Adrenal gland (tissue), 5 donors: ENCODE results near the gene SLC47A1.

Source experiments
- CTCF ChIP-seq, 6 experiments: fragments of 450-650 bp in 4 of 6; fragments of 200-600 bp in 2 of 6; sonication (generic) in 1 of 6; IDR thresholded peaks; 1 replicate in 5 of 6; 2 replicates in 1 of 6; pipeline versions ENCODE4 v1.5.1 to v1.8.0; 2016 to 2021; ENCODE audit warnings: antibody characterized with exemption in 6 of 6, mild to moderate bottlenecking in 2 of 6, moderate library complexity in 1 of 6
- POLR2A ChIP-seq, 2 donors: fragments of 450-650 bp; IDR thresholded peaks; one replicate each; pipeline ENCODE4 v1.6.1; 2017; ENCODE audit warnings: antibody characterized with exemption in 2 of 2, mild to moderate bottlenecking in 2 of 2, moderate library complexity in 1 of 2
- donor health status: DM: no; HTN: no; CAD: no.

GRCh38 chr17:19553036-19553435 is 19.4 kb downstream of the SLC47A1 start:
- TF ChIP-seq CTCF (IDR thresholded peaks at IDR 0.05) (no peak), POLR2A (IDR thresholded peaks at IDR 0.05) (no peak)
